ENCODE measurements around the gene CCDC192. TPM values are rescaled to one million over a fixed set of nuclear protein-coding genes. Genes with fewer than 3 reads are reported as not detected.
"Not testable (repeated sequence)": the region's sequence is repeated elsewhere in the genome, so short reads cannot be mapped to it uniquely, and the experiment has no call there.

CCDC192 gene
- total RNA-seq, 1 donor from 2014 or later, result 2.1 TPM

DNA sequence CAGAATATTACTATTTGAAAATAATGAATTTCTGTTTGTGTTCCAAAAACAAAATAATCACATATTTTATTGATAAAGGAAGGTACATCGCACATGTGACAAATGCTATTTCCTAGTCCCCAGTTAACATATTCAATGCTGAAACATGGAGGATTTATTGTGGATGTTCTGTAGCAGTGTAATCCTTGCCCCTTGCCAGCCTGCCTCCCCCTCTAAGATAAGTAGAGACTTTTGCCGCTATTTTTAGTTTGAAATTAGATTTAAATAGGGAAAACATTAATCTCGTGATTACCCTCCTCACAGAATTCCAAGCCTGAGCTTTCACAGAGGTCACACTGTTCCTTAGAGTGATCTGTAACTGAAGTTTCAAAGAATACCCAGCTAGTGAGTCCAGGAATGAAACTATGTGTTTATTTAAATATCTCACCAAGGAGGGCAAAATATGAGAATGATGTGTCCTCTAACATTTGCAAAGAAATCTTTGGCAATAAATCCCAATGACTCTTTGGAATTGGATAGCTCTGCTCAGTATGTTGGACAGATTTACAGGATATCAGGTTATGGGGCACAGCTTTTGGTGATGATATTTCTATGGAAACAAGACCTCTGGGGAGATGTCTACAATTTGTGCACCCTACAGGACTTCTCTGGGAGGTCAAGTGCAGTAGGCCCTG, 37.0 kb upstream of the CCDC192 start:
- DNase-seq (ENCODE audit: low spot score in 2 of 2, unreplicated experiment in 2 of 2), result no peak
- Mint-ChIP-seq H3K4me3 (no peak overlapping the region), H3K4me1 (no peaks in the 10 kb centered on the region), H3K36me3 (no peaks in the 10 kb centered on the region), H3K9me3 (no peaks in the 10 kb centered on the region), H3K27ac (no peak overlapping the region), H3K27me3 (ENCODE audit: low read depth) (no peaks in the 10 kb centered on the region)
- no peak for TF ChIP-seq CTCF (IDR thresholded peaks at IDR 0.05; ENCODE audit: unreplicated experiment)

DNA sequence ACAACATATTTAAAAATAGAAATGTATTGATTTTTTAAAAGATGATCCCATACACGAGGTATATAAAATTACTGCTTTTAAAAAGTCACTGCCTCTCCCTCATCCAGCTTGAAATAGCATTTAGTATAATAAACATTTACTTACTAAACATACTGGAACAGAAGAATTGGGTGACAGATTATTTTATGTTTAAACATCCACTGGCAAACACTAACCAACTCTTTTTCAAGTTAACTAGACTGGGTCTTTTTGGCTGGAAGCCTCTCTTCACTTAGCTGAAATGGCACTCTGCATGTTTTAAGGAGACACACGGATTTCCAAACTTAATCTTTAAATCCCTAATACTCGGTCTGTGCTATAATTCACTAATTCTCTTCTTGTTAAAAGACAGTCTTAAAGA, 35.3 kb upstream of the CCDC192 start:
- no peak overlapping the region for H3K4me3 Mint-ChIP-seq
- H3K4me1 Mint-ChIP-seq, result no peaks in the 10 kb centered on the region
- H3K27me3 Mint-ChIP-seq (ENCODE audit: low read depth), result no peaks in the 10 kb centered on the region
- no peaks in the 10 kb centered on the region for H3K36me3 Mint-ChIP-seq
- no peak overlapping the region for H3K27ac Mint-ChIP-seq
- TF ChIP-seq CTCF (IDR thresholded peaks at IDR 0.05; ENCODE audit: unreplicated experiment), result no peak
- H3K9me3 Mint-ChIP-seq, result no peaks in the 10 kb centered on the region
- DNase-seq (ENCODE audit: low spot score in 2 of 2, unreplicated experiment in 2 of 2), result no peak

GRCh38 chr5:127671218-127671617, 32.0 kb upstream of the CCDC192 start:
- Mint-ChIP-seq H3K27me3 (ENCODE audit: low read depth) (no peaks in the 10 kb centered on the region), H3K4me1 (no peaks in the 10 kb centered on the region), H3K36me3 (no peaks in the 10 kb centered on the region), H3K9me3 (peaks cover 9% of the 10 kb centered on the region), H3K27ac (no peak overlapping the region), H3K4me3 (no peak overlapping the region)
- DNase-seq (ENCODE audit: low spot score in 2 of 2, unreplicated experiment in 2 of 2), result no peak
- no peak for TF ChIP-seq CTCF (IDR thresholded peaks at IDR 0.05; ENCODE audit: unreplicated experiment)

- Mint-ChIP-seq H3K36me3 (no peaks in the 10 kb centered on the region), H3K4me3 (no peak overlapping the region), H3K9me3 (peaks cover 12% of the 10 kb centered on the region), H3K27me3 (ENCODE audit: low read depth) (no peaks in the 10 kb centered on the region), H3K27ac (no peak overlapping the region), H3K4me1 (no peaks in the 10 kb centered on the region)
- no peak for TF ChIP-seq CTCF (IDR thresholded peaks at IDR 0.05; ENCODE audit: unreplicated experiment)
- DNase-seq (ENCODE audit: low spot score in 2 of 2, unreplicated experiment in 2 of 2), result no peak
Measured at GRCh38 chr5:127673117-127673800, 29.9 kb upstream of the CCDC192 start.

DNA sequence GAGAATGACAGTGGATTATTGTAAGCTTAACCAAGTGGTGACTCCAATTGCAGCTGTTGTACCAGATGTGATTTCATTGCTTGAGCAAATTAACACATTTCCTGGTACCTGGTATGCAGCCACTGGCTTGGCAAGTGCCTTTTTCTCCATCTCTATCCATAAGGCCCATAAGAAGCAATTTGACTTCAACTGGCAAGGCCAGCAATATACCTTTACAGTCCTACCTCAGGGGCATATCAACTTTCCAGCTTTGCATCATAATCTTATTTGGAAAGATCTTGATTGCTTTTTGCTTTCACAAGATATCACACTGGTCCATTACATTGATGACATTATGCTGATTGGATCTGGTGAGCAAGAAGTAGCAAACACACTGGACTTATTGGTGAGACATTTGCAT, 26.2 kb upstream of the CCDC192 start:
- peaks cover 13% of the 10 kb centered on the region for H3K9me3 Mint-ChIP-seq
- H3K4me3 Mint-ChIP-seq; DNase-seq (ENCODE audit: low spot score in 2 of 2, unreplicated experiment in 2 of 2); H3K36me3 Mint-ChIP-seq; H3K27ac Mint-ChIP-seq; H3K4me1 Mint-ChIP-seq; H3K27me3 Mint-ChIP-seq (ENCODE audit: low read depth): not testable (repeated sequence)

- peaks cover 14% of the 10 kb centered on the region for H3K9me3 Mint-ChIP-seq
Measured at GRCh38 chr5:127679691-127680330, 23.4 kb upstream of the CCDC192 start.

More at GRCh38 chr5:127679691-127680330, 23.4 kb upstream of the CCDC192 start:
- not testable (repeated sequence) for H3K27ac Mint-ChIP-seq; H3K36me3 Mint-ChIP-seq; DNase-seq (ENCODE audit: low spot score in 2 of 2, unreplicated experiment in 2 of 2); H3K4me1 Mint-ChIP-seq; H3K27me3 Mint-ChIP-seq (ENCODE audit: low read depth); H3K4me3 Mint-ChIP-seq

Data from mesothelial cell of epicardium (in vitro differentiated cells).